Measurements from ENCODE around the gene WFIKKN2.

DNA sequence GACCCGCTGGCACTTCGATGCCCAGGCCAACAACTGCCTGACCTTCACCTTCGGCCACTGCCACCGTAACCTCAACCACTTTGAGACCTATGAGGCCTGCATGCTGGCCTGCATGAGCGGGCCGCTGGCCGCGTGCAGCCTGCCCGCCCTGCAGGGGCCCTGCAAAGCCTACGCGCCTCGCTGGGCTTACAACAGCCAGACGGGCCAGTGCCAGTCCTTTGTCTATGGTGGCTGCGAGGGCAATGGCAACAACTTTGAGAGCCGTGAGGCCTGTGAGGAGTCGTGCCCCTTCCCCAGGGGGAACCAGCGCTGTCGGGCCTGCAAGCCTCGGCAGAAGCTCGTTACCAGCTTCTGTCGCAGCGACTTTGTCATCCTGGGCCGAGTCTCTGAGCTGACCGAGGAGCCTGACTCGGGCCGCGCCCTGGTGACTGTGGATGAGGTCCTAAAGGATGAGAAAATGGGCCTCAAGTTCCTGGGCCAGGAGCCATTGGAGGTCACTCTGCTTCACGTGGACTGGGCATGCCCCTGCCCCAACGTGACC is 5.0 kb downstream of the WFIKKN2 start:
- TF ChIP-seq, protein P1, sequence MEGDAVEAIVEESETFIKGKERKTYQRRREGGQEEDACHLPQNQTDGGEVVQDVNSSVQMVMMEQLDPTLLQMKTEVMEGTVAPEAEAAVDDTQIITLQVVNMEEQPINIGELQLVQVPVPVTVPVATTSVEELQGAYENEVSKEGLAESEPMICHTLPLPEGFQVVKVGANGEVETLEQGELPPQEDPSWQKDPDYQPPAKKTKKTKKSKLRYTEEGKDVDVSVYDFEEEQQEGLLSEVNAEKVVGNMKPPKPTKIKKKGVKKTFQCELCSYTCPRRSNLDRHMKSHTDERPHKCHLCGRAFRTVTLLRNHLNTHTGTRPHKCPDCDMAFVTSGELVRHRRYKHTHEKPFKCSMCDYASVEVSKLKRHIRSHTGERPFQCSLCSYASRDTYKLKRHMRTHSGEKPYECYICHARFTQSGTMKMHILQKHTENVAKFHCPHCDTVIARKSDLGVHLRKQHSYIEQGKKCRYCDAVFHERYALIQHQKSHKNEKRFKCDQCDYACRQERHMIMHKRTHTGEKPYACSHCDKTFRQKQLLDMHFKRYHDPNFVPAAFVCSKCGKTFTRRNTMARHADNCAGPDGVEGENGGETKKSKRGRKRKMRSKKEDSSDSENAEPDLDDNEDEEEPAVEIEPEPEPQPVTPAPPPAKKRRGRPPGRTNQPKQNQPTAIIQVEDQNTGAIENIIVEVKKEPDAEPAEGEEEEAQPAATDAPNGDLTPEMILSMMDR (IDR thresholded peaks at IDR 0.05), result no peak
- no peak for TF ChIP-seq POLR2A (IDR thresholded peaks at IDR 0.05)

Measured in uterus (tissue), 2 donors.